ENCODE measurements around the gene ARHGDIG.
A peak's percentile ranks its signal among the peaks of the same experiment; 100 is the strongest.

The ARHGDIG gene

DNA sequence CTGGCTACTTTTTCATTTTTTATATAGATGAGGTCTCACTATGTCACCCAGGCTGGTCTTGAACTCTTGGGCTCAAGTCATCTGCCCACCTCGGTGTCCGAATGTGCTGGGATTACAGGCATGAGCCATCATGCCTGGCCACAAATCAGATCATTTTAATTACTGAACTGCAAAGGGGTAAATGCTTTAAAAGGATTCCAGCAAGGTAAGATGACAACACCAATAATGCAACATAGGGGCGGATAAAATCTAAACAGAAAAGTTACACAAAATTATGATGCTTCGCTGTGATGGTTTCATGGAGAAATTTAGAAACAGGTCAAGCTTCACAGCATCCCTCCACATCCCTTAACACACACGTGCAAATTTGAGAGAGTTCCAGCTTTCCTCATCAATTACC is 39.8 kb downstream of the ARHGDIG start:
- DNase-seq = no peak
- no peak for TF ChIP-seq CTCF (IDR thresholded peaks at IDR 0.05)
- Mint-ChIP-seq H3K27ac (no peak overlapping the region), H3K36me3 (ENCODE audit: low read depth) (peaks cover 13% of the 10 kb centered on the region), H3K9me3 (no peaks in the 10 kb centered on the region), H3K4me3 (no peak overlapping the region), H3K27me3 (ENCODE audit: low read depth, poor library complexity) (peaks cover 4% of the 10 kb centered on the region), H3K4me1 (peaks cover 29% of the 10 kb centered on the region)

DNA sequence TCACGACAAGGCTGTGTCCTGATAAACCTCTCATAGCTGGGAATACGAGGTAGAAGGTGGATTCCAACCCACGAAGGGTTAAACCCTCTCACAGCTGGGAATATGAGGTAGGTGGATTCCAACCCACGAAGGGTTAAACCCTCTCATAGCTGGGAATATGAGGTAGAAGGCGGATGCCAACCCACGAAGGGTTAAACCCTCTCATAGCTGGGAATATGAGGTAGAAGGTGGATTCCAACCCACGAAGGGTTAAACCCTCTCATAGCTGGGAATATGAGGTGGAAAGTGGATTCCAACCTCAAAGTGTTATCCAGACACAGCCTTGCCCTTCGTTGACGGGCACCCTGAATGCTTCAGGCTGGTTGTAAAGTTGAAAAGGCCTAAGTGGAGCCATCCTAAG is 41.1 kb downstream of the ARHGDIG start:
- Mint-ChIP-seq H3K4me3 (no peak overlapping the region), H3K27me3 (ENCODE audit: low read depth, poor library complexity) (peaks cover 4% of the 10 kb centered on the region)

DNA sequence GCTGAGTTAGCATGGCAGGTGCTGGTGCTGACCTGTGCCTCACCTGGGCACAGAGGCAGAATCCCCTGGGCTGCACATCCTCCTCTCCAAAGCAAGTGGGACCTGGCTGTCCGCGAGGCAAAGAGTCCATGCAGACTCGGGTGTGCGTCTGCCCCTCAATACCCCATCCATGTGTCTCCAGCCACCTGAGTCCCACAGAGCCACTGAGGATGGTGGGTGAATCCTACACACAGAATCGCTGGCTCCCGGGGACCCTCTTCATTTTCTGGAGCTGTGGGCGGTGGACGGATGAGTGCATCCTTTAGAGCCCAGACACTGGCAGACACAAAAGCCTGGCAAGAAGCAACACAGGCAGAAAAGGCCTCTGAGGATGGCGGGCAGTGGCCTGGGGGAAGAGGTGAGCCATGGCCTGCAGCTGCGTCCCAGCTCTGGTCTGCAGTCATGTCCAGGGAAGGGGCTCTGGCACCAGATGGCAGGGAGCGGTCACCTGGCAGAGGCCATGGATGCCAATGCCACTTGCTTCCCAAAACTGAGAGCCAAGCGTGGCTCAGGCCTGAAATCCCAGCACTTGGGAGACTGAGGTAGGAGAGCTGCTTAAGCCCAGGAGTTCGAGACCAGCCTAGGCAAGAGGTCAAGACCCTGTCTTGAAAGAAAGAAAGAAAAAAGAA is 42.2 kb downstream of the ARHGDIG start:
- peaks cover 13% of the 10 kb centered on the region for H3K36me3 Mint-ChIP-seq (ENCODE audit: low read depth)
- no peak for DNase-seq
- no peaks in the 10 kb centered on the region for H3K9me3 Mint-ChIP-seq
- no peak for TF ChIP-seq CTCF (IDR thresholded peaks at IDR 0.05)
- peaks cover 29% of the 10 kb centered on the region for H3K4me1 Mint-ChIP-seq
- H3K27me3 Mint-ChIP-seq (ENCODE audit: low read depth, poor library complexity) = peaks cover 4% of the 10 kb centered on the region
- H3K4me3 Mint-ChIP-seq = no peak overlapping the region
- peak overlapping the region; percentile 83 for H3K27ac Mint-ChIP-seq

More for the DNA sequence above, 41.1 kb downstream of the ARHGDIG start:
- Mint-ChIP-seq H3K27ac (peak overlapping the region; percentile 68), H3K36me3 (ENCODE audit: low read depth) (peaks cover 13% of the 10 kb centered on the region), H3K9me3 (no peaks in the 10 kb centered on the region), H3K4me1 (peaks cover 29% of the 10 kb centered on the region)
- TF ChIP-seq CTCF (IDR thresholded peaks at IDR 0.05) = no peak
- no peak for DNase-seq

DNA sequence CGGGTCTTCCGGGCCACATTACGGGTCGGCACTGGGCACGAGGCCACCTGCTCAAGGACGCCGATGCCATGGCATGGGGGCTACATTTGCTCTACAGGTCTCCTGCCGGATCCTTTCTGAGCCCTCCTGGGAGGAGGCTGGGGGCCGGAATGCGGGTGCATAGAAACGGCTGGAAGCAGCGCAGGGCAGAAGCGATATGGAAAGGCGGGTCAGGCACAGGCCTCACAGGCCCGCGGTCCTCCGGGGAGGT is 43.7 kb downstream of the ARHGDIG start:
- Mint-ChIP-seq H3K27me3 (ENCODE audit: low read depth, poor library complexity) (peaks cover 4% of the 10 kb centered on the region), H3K4me1 (peaks cover 24% of the 10 kb centered on the region), H3K4me3 (no peak overlapping the region), H3K36me3 (ENCODE audit: low read depth) (peaks cover 9% of the 10 kb centered on the region), H3K27ac (no peak overlapping the region), H3K9me3 (no peaks in the 10 kb centered on the region)
- no peak for TF ChIP-seq CTCF (IDR thresholded peaks at IDR 0.05)
- DNase-seq = no peak

GRCh38 chr16:324451-325334 is 44.3 kb downstream of the ARHGDIG start:
- Mint-ChIP-seq H3K36me3 (ENCODE audit: low read depth) (peaks cover 6% of the 10 kb centered on the region), H3K9me3 (no peaks in the 10 kb centered on the region), H3K27me3 (ENCODE audit: low read depth, poor library complexity) (peaks cover 4% of the 10 kb centered on the region), H3K27ac (no peak overlapping the region), H3K4me3 (no peak overlapping the region), H3K4me1 (peaks cover 21% of the 10 kb centered on the region)
- TF ChIP-seq CTCF (IDR thresholded peaks at IDR 0.05) = no peak
- no peak for DNase-seq

All from nephron progenitor cell (in vitro differentiated cells).